Adrenal gland (tissue), 12 donors: Measurements from ENCODE around the gene SLF2. TPM values are rescaled to one million over a fixed set of nuclear protein-coding genes. Genes with fewer than 3 reads are reported as not detected.
A peak's percentile ranks its signal among the peaks of the same experiment; 100 is the strongest.
"Not testable (repeated sequence)": the region's sequence is repeated elsewhere in the genome, so short reads cannot be mapped to it uniquely, and the experiment has no call there.

Experiments
- DNase-seq, 7 donors: peaks; one replicate each; pipeline ENCODE4 v3.0.0-alpha.2; 2019 to 2020
- H3K27ac ChIP-seq, 5 donors: fragments of 200-600 bp; sonication (generic) in 4 of 5; 1 replicate in 3 of 5; 2 replicates in 2 of 5; pipeline versions ENCODE4 v1.5.1 to v1.8.0; 2016 to 2020; ENCODE audit warnings: mild to moderate bottlenecking in 1 of 5
- H3K27me3 ChIP-seq: fragments of 200-600 bp; 2 replicates; pipeline ENCODE4 v1.8.0; 2021
- H3K36me3 ChIP-seq, 2 donors: fragments of 200-600 bp; replicated peaks in 1 of 2; 1 replicate in 1 of 2; 2 replicates in 1 of 2; pipeline versions ENCODE4 v1.5.1 to v1.8.0; 2018 to 2022
- H3K4me1 ChIP-seq, 2 donors: fragments of 200-600 bp; replicated peaks in 1 of 2; 1 replicate in 1 of 2; 2 replicates in 1 of 2; pipeline versions ENCODE4 v1.5.1 to v1.8.0; 2018 to 2021
- H3K4me3 ChIP-seq, 4 donors: fragments of 200-600 bp; sonication (generic) in 3 of 4; one replicate each; pipeline ENCODE4 v1.5.1; 2016 to 2018
- H3K9me3 ChIP-seq, 3 donors: fragments of 200-600 bp; sonication (generic) in 1 of 3; replicated peaks in 1 of 3; 1 replicate in 2 of 3; 2 replicates in 1 of 3; pipeline versions ENCODE4 v1.5.1 to v1.8.0; 2016 to 2021
- CTCF ChIP-seq, 6 experiments: fragments of 450-650 bp in 4 of 6; fragments of 200-600 bp in 2 of 6; sonication (generic) in 1 of 6; IDR thresholded peaks; 1 replicate in 5 of 6; 2 replicates in 1 of 6; pipeline versions ENCODE4 v1.5.1 to v1.8.0; 2016 to 2021; ENCODE audit warnings: antibody characterized with exemption in 6 of 6, mild to moderate bottlenecking in 2 of 6, moderate library complexity in 1 of 6
- POLR2A ChIP-seq, 2 donors: fragments of 450-650 bp; IDR thresholded peaks; one replicate each; pipeline ENCODE4 v1.6.1; 2017; ENCODE audit warnings: antibody characterized with exemption in 2 of 2, mild to moderate bottlenecking in 2 of 2, moderate library complexity in 1 of 2
- WGBS, 4 donors: extraction: QIAGEN DNeasy Blood & Tissue Kit in 2 of 4; methylation state at CpG; one replicate each; pipeline versions ENCODE4 v1.1.5 to v1.1.7; 2013 to 2017; 5-methylcytosine and 5-hydroxymethylcytosine counted together
- intact Hi-C, 2 donors: fragments of 100-400 bp; cut with DNase I; formaldehyde crosslinking; loops; one replicate each; pipeline versions ENCODE4 v1.14.1 to v1.15.0; 2022 to 2023
- polyA plus RNA-seq, 3 donors: library from polyadenylated mRNA; stranded (reverse); fragments of 200-250 nt in 2 of 3; fragments of 350-450 nt in 1 of 3; fragmentation: Illumina TruSeq in 1 of 3; extraction: RNeasy Lipid Tissue Mini Kit (QIAGEN cat#74804) in 1 of 3; gene quantifications; one replicate each; pipeline ENCODE4 v1.2.3, GENCODE V29; 2013 to 2014
- total RNA-seq, 9 donors: library from RNA; depleted of rRNA in 4 of 9; stranded (reverse); fragments of >200 nt in 4 of 9; fragments of 120-200 nt in 1 of 9; fragmentation: NEBNext Ultra II Directional in 1 of 9; extraction: Animal tissue kit (Norgen Biotek cat#: 25700) in 1 of 9; gene quantifications; one replicate each; pipeline versions ENCODE4 v1.1.0 to v1.2.4, GENCODE V29; 2013 to 2023
- donor health status: healthy with polysubstance abuse.
- donor health status: Bipolar disorder and iron deficiency.
- donor health status: DM: yes; HTN: yes; CAD: no.
- donor health status: DM: no; HTN: no; CAD: no.
- donor health status: DM: no; HTN: no; CAD: no.
- donor health status: DM: yes; HTN: yes; CAD: no.

The SLF2 gene
- total and polyA plus RNA-seq, 12 donors: 19.8 to 88.7 (median 35.8) TPM

- peaks cover 0 to 36% of the 10 kb centered on the region in 2 donors for H3K4me1 ChIP-seq
- WGBS, 4 donors: 39 to 56% (median 46%) methylated on average over 5 of the region's 5 CpGs
- no peaks in the 10 kb centered on the region for H3K9me3 ChIP-seq
- peak overlapping the region in 3 of 5 donors; percentile 45 to 73 (median 48) for H3K27ac ChIP-seq
- no peak for TF ChIP-seq POLR2A (IDR thresholded peaks at IDR 0.05)
- TF ChIP-seq CTCF (IDR thresholded peaks at IDR 0.05): no peak
- no peaks in the 10 kb centered on the region for H3K36me3 ChIP-seq
- no peak overlapping the region for H3K4me3 ChIP-seq
- intact Hi-C loops: no loop called here
- no peaks in the 10 kb centered on the region for H3K27me3 ChIP-seq
- DNase-seq: peak in 5 of 7 donors; percentile 16 to 64 (median 37)
Observed at GRCh38 chr10:100881556-100882213, 31.1 kb upstream of the SLF2 start.

GRCh38 chr10:100882252-100882651 lies 30.5 kb upstream of the SLF2 start:
- H3K27me3 ChIP-seq: no peaks in the 10 kb centered on the region
- H3K4me1 ChIP-seq: peaks cover 0 to 36% of the 10 kb centered on the region in 2 donors
- H3K36me3 ChIP-seq: no peaks in the 10 kb centered on the region
- intact Hi-C loops: no loop called here
- no peak for DNase-seq
- no peak overlapping the region for H3K4me3 ChIP-seq
- WGBS, 4 donors: 53 to 65% (median 63%) methylated on average over 8 of the region's 8 CpGs
- no peak for TF ChIP-seq POLR2A (IDR thresholded peaks at IDR 0.05)
- no peak for TF ChIP-seq CTCF (IDR thresholded peaks at IDR 0.05)
- H3K9me3 ChIP-seq: no peaks in the 10 kb centered on the region
- peak overlapping the region in 3 of 5 donors; percentile 45 to 73 (median 48) for H3K27ac ChIP-seq

DNA sequence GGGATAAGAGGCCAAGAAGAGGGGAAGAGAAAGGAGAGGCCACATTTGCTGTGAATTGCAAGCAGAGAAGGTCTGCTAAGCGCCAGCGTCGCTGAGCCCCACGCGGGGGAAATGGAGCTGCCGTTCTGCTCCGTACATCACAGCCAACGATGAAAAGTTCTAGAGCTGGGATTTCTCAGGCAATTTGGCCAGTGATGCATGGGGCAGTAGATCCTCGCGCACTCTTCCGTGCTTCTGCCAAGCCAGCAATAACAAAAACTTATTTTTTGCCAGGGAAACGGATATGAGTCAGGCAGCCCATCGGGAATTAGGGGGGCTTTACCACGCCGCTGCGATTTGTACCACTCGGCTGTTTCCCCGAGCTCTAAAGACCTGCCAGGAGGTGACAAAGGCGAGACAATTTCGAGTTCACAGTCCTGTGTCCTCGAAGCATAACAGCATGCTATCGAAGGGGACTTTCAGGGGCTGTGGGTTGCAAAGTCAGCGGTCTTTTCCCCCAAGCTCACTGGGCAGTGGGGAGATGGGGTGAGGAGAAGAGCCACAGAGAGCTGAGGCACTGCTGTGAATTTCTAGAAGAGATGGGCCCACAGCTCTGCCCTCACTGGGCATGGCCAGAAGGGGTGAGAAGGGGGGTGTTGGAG lies 30.0 kb upstream of the SLF2 start:
- no peak overlapping the region for H3K4me3 ChIP-seq
- WGBS, 4 donors: 47 to 68% (median 54%) methylated on average over 23 of the region's 23 CpGs
- TF ChIP-seq CTCF (IDR thresholded peaks at IDR 0.05) (no peak), POLR2A (IDR thresholded peaks at IDR 0.05) (no peak)
- intact Hi-C loops: no loop called here
- no peaks in the 10 kb centered on the region for H3K36me3 ChIP-seq
- no peaks in the 10 kb centered on the region for H3K9me3 ChIP-seq
- no peaks in the 10 kb centered on the region for H3K27me3 ChIP-seq
- peak in 2 of 7 donors; percentile 18 to 24 for DNase-seq
- H3K4me1 ChIP-seq: peaks cover 0 to 36% of the 10 kb centered on the region in 2 donors
- H3K27ac ChIP-seq: peak overlapping the region in 2 of 5 donors; percentile 63 to 73

DNA sequence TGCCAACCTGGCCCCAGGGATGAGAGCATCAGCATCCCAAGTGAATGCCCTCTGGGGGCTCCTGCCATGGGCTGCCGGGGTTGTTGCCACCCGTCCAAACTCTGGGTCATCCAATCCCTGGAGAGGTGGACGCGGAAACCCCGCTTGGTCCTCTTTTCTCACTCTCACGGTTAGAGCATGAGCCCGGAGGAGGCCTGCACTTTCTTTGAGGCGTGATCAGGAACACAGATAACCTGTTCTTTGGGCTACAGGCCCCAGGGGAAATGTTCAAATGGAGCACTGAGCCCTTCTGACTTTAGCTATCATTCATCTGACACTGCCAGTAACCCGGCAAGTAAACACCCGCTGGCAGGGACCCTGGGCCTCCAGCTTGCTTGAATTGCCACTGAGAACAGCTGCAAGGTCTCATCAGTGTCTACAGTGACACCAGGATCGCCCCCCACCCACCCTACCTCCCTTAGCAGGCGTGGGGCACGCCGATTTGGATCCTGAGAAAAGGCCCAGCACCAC lies 29.4 kb upstream of the SLF2 start:
- H3K27ac ChIP-seq: peak overlapping the region in 2 of 5 donors; percentile 63 to 73
- H3K27me3 ChIP-seq: no peaks in the 10 kb centered on the region
- H3K36me3 ChIP-seq: no peaks in the 10 kb centered on the region
- WGBS, 4 donors: 66 to 93% (median 73%) methylated on average over 13 to 14 of the region's 14 CpGs
- DNase-seq: no peak
- no peaks in the 10 kb centered on the region for H3K9me3 ChIP-seq
- intact Hi-C loops: no loop called here
- no peak for TF ChIP-seq CTCF (IDR thresholded peaks at IDR 0.05)
- TF ChIP-seq POLR2A (IDR thresholded peaks at IDR 0.05): no peak
- no peak overlapping the region for H3K4me3 ChIP-seq
- peaks cover 0 to 36% of the 10 kb centered on the region in 2 donors for H3K4me1 ChIP-seq

GRCh38 chr10:100885611-100886010 lies 27.2 kb upstream of the SLF2 start:
- Histone ChIP-seq H3K4me1 (peaks cover 0 to 30% of the 10 kb centered on the region in 2 donors), H3K27ac (peak overlapping the region in 1 of 5 donors; percentile 54)
- DNase-seq, H3K4me3 ChIP-seq, H3K9me3 ChIP-seq, H3K36me3 ChIP-seq, intact Hi-C loops, H3K27me3 ChIP-seq: not testable (repeated sequence)
- 92 to 98% (median 97%) methylated on average over 11 to 13 of the region's 13 CpGs for whole genome bisulfite sequencing, 4 donors
